Adipose tissue (tissue), 3 donors: ENCODE measurements around the gene PP2D1. TPM values are rescaled to one million over a fixed set of nuclear protein-coding genes. Genes with fewer than 3 reads are reported as not detected.
"Not testable (repeated sequence)": the region's sequence is repeated elsewhere in the genome, so short reads cannot be mapped to it uniquely, and the experiment has no call there.

Source experiments
- H3K27ac ChIP-seq: one replicate; pipeline ENCODE4 v1.5.1; 2013; ENCODE audit warnings: low read depth, low read length
- WGBS, 3 donors: extraction: QIAGEN DNeasy Blood & Tissue Kit; methylation state at CpG; one replicate each; pipeline ENCODE4 v1.1.7; 2013; 5-methylcytosine and 5-hydroxymethylcytosine counted together
- polyA plus RNA-seq, 3 donors: library from polyadenylated mRNA; stranded (reverse); fragments of 200-250 nt; gene quantifications; one replicate each; pipeline ENCODE4 v1.2.3, GENCODE V29; 2013
- donor health status: healthy with polysubstance abuse.
- donor health status: Bipolar disorder and iron deficiency.
- donor health status: healthy.

The PP2D1 gene
- not detected for polyA plus RNA-seq

- H3K27ac ChIP-seq = no peak within 1 kb of the TSS
- WGBS, 3 donors = 93 to 95% (median 95%) methylated on average over 4 of the region's 4 CpGs
Measured at GRCh38 chr3:20012164-20012563, at the start of gene PP2D1. TSS of gene PP2D1 (minus strand) at chr3:20012264. CDS start at chr3:20012072, 192 bp downstream.

GRCh38 chr3:20060974-20061685 is 49.1 kb upstream of the PP2D1 start:
- WGBS, 3 donors = 38 to 71% (median 47%) methylated on average over 4 of the region's 4 CpGs
- no peak overlapping the region for H3K27ac ChIP-seq

- H3K27ac ChIP-seq = no peak overlapping the region
- WGBS, 3 donors = 95 to 98% (median 97%) methylated on average over 3 of the region's 3 CpGs
Measured at GRCh38 chr3:20059929-20060328, 47.9 kb upstream of the PP2D1 start.

GRCh38 chr3:20057612-20058180 is 45.6 kb upstream of the PP2D1 start:
- H3K27ac ChIP-seq = no peak overlapping the region
- WGBS, 3 donors = 43 to 49% (median 44%) methylated on average over 2 of the region's 2 CpGs

GRCh38 chr3:20056725-20057611 is 44.9 kb upstream of the PP2D1 start:
- WGBS, 3 donors = 14 to 39% (median 35%) methylated on average over 5 of the region's 5 CpGs
- no peak overlapping the region for H3K27ac ChIP-seq

GRCh38 chr3:20055842-20056241 is 43.8 kb upstream of the PP2D1 start:
- H3K27ac ChIP-seq = no peak overlapping the region
- 58 to 79% (median 63%) methylated on average over 3 of the region's 3 CpGs for WGBS, 3 donors

- no peak overlapping the region for H3K27ac ChIP-seq
Measured at GRCh38 chr3:20055020-20055775, 43.1 kb upstream of the PP2D1 start.

GRCh38 chr3:20054549-20054987 is 42.5 kb upstream of the PP2D1 start:
- 38 to 50% (median 46%) methylated on average over 4 of the region's 4 CpGs for WGBS, 3 donors
- no peak overlapping the region for H3K27ac ChIP-seq

More at GRCh38 chr3:20055020-20055775, 43.1 kb upstream of the PP2D1 start:
- WGBS, 3 donors = 50 to 76% (median 52%) methylated on average over 10 of the region's 10 CpGs

- H3K27ac ChIP-seq = no peak overlapping the region
- 78 to 99% (median 82%) methylated on average over 7 of the region's 7 CpGs for WGBS, 3 donors
Measured at GRCh38 chr3:20052851-20053250, 40.8 kb upstream of the PP2D1 start.

GRCh38 chr3:20051123-20051806 is 39.2 kb upstream of the PP2D1 start:
- WGBS, 3 donors = 88 to 97% (median 96%) methylated on average over 4 of the region's 4 CpGs
- no peak overlapping the region for H3K27ac ChIP-seq

GRCh38 chr3:20047976-20048883 is 36.2 kb upstream of the PP2D1 start:
- WGBS, 3 donors = 45 to 79% (median 50%) methylated on average over 9 of the region's 9 CpGs
- no peak overlapping the region for H3K27ac ChIP-seq

GRCh38 chr3:20047341-20047779 is 35.3 kb upstream of the PP2D1 start:
- 90 to 94% (median 91%) methylated on average over 7 of the region's 7 CpGs for WGBS, 3 donors
- H3K27ac ChIP-seq = no peak overlapping the region

- no peak overlapping the region for H3K27ac ChIP-seq
- WGBS, 3 donors = 92 to 98% (median 94%) methylated on average over 1 of the region's 1 CpG
Measured at GRCh38 chr3:20046556-20046955, 34.5 kb upstream of the PP2D1 start.

GRCh38 chr3:20045141-20045540 is 33.1 kb upstream of the PP2D1 start:
- 94 to 99% (median 94%) methylated on average over 3 of the region's 3 CpGs for WGBS, 3 donors
- not testable (repeated sequence) for H3K27ac ChIP-seq

- WGBS, 3 donors = 44 to 58% (median 58%) methylated on average over 4 of the region's 4 CpGs
- H3K27ac ChIP-seq = no peak overlapping the region
Measured at GRCh38 chr3:20043825-20044224, 31.8 kb upstream of the PP2D1 start.

GRCh38 chr3:20043396-20043795 is 31.3 kb upstream of the PP2D1 start:
- WGBS, 3 donors = 10 to 23% (median 15%) methylated on average over 4 of the region's 4 CpGs
- H3K27ac ChIP-seq = no peak overlapping the region

- H3K27ac ChIP-seq = no peak overlapping the region
- WGBS, 3 donors = 41 to 81% (median 58%) methylated on average over 5 of the region's 5 CpGs
Measured at GRCh38 chr3:20042331-20042730, 30.3 kb upstream of the PP2D1 start.
